ENCODE results near the gene AKNAD1.
A peak's percentile ranks its signal among the peaks of the same experiment; 100 is the strongest.
"Not testable (repeated sequence)": the region's sequence is repeated elsewhere in the genome, so short reads cannot be mapped to it uniquely, and the experiment has no call there.

The AKNAD1 gene, protein sequence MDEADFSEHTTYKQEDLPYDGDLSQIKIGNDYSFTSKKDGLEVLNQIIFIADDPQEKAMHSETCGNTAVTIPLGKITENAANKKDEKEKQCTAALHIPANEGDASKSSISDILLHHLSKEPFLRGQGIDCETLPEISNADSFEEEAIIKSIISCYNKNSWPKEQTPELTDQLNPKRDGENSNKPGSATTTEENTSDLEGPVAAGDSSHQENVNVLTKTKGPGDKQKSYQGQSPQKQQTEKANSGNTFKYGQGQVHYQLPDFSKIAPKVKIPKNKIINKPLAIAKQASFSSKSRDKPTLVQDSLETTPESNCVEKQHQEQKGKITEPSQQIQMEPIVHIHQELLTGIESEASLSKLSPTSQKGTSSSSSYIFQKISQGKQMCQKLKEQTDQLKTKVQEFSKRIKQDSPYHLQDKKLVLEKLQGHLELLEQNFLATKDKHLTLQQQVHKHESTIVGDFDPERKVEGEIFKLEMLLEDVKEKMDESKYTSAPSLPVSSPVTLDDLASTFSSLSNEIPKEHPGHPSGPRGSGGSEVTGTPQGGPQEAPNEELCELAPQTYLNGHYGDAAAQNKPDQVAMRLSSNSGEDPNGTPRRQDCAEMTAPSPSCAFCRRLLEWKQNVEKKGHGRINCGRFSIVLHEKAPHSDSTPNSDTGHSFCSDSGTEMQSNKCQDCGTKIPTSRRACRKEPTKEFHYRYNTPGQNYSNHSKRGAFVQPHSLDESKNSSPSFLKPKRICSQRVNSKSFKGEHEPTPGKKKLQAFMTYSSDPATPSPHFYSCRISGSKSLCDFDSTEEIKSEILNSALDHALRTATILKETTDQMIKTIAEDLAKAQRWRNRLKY

DNA sequence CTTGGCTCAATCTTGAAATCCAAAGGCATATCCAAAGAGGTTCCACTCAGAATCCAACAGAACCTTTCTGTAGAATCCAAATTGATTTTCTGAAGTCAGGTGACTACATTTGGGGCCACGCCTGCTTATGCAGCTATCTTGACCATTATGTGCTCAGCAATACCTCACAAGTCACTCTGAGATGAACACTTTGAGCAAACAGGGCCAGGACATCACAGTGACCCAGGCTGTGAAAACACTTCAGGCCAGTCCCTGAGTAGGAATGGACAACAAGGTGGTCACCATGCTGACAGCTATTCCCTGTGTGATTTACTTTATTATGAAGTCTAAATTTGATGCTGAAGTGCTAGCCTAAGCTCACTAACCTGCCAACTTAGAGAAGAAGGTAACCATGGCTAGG is at the start of gene AKNAD1:
AKNAD1 (minus strand) TSS at position 101 of the 400 bp plus-strand sequence. CDS start 4,430 bp downstream, outside the sequence.
- no peak for DNase-seq

DNA sequence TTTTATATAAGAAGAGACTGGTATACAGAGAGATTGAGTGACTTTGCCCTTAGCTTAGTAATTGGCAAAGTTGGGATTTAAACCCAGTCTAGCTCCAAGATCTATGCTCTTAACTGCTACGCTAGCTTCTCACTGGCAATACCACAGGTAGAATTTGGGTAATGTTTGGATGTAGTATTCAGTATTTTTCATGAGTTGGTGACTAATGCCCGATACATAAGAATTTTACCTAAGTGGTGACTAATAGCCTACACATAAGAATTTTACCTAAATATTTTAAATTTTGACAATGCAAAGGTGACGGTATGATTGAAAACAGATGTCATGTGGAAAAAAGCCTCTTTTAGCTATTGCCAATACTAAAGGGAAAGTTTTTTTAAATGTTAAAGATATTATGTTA is 44.2 kb upstream of the AKNAD1 start:
- no peak for DNase-seq

DNA sequence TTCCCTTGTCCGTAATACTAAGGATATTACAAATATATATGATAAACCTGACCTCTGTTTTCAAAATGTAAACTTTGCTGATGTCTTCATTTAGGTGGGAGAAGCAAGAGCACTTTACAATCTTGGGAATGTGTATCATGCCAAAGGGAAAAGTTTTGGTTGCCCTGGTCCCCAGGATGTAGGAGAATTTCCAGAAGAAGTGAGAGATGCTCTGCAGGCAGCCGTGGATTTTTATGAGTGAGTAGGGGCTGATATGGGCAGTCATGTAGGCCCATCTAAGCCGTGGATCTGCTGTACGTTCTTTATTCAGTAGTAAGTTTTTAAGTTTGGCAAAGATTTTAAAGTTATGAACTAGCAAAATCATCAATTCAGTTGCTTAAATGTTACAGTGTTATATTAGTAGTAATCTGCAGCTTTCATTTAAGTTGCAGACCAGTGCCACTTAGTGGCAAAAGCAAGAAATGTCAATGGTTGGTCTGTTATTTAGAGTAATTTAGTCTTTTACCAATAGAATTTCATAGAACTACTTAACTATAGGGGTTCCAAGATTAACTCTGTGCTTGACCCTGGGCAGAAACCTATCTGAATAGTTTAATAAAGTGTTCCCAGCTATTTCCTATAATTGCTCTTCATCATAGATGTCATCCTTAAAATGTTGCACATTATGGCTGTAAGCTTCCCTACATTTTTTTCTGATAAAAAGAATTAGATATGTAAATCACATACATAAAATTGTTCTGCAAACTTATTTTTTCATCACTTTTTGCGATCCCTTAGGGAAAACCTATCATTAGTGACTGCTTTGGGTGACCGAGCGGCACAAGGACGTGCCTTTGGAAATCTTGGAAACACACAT is 41.2 kb upstream of the AKNAD1 start:
- DNase-seq = peak; percentile 31

DNA sequence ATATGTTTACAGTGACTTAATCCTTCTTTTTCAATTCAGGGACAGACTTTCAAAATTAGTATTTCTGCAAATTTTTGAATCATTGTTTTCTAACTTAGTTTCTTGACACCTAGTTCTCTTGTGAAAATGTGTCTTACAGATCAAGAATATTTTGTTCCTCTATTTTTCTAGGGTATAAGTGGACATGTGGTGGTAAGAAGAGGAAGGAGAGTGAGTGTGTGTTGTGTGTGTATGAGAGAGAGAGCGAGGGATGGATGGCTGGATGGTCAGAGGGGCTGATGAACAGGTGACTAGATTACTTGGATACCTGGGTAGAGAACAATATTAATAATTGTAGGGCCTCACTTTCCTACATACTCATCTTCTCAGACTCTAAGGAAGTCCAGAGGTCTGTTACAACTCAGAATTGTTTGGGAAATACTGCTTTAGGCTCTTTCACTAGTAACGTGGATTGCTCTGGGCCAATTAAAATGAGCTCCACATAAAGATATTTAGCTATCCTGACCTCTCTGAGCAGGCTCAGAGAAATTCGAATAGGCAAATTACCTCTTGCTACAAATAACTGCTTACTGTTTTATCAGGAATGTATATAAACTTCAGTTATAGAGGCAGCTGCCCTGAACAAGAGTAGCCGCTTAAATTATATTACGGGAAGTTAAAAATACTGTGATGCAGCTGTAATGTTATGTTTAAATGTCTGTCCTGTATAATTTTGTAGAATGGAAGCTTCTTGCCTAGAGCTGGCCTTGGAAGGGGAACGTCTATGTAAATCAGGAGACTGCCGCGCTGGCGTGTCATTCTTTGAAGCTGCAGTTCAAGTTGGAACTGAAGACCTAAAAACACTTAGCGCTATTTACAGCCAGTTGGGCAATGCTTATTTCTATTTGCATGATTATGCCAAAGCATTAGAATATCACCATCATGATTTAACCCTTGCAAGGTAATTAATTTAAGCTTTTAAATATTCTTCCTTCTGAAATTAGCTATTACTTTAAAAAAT is 39.6 kb upstream of the AKNAD1 start:
- no peak for DNase-seq

DNA sequence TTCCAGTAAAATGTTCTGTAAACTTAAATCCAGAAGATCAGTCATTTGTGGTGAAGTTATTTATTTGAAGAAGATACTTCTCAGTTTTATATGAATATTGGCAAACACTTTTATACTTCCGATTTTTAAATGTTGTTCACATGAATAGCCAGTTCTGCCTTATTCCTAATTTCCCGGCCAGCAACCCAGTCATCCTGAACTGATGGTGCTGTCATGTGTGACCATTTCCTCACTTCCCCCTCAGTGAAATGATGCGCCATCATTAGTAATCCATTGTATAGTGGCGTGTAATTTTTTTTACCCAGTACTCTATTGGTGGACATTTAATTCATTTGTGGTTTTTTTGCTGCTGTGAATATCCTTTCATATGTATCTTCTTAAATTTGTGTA is 36.2 kb upstream of the AKNAD1 start:
- DNase-seq = no peak

DNA sequence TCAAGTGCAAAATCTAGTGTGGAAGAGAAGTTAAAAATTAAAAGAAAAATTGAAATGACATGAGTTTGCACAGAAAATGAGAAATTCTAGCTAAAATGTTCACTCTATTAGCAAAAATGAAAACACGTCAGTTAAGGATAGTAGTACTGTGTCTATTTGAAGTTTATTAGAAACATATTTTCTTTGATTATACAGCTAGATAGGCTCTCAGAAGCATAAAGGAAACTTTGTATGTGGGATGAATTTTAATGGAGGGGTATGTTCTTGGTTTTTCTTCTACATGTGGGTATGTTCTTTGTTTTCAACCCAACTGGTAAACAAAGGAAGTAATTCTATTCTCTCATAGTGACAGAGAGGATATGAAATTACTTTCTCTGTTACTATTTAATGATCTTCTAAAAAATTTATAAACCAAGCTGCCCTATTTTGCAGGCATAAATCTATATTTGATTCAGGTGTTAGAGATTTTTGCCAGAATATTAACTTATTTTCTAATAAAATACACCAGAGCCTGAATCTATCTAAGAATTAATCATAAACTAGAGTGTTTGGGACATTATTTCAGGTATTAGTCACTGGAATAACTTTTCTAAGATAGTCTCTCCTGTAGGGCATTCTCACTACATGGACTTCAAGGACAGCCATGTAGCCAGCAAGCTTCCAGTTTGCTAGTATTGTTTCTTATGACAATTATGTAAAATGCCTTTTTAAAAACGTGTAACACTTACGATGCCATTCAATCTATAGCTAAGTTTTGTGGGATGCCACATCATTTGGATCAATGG is 35.7 kb upstream of the AKNAD1 start:
- DNase-seq = no peak

DNA sequence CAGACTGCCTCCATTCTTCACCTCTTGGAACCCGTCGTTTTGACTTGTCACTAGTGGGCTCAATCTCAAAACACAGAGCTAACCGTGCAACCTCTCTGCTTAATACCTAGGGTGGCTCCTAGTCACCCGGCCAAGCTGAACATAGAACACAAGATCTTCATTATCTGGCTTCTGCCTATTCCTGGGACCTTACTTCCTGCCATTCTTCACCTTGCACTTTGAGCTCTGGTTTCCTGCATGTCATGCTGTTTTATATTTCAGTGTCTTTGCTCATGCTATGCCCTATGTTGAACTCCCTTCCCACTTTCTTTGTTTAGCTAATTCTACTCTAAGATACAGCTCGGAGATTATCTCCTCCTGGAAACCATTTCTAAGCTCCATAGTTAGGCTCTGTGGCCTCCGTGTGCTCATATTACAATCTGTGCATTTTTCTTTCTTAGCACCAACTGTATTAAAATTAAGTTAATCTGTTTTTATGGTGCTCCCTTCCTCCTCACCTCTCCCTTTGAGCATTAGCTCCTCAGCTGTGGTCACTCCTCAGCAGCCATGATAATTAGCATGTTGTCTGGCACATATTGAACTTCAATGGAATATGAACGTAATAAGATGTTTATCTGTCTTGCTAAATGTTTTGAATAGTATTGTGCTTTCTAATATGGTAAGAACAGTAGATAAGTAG is 33.0 kb upstream of the AKNAD1 start:
- no peak for DNase-seq

DNA sequence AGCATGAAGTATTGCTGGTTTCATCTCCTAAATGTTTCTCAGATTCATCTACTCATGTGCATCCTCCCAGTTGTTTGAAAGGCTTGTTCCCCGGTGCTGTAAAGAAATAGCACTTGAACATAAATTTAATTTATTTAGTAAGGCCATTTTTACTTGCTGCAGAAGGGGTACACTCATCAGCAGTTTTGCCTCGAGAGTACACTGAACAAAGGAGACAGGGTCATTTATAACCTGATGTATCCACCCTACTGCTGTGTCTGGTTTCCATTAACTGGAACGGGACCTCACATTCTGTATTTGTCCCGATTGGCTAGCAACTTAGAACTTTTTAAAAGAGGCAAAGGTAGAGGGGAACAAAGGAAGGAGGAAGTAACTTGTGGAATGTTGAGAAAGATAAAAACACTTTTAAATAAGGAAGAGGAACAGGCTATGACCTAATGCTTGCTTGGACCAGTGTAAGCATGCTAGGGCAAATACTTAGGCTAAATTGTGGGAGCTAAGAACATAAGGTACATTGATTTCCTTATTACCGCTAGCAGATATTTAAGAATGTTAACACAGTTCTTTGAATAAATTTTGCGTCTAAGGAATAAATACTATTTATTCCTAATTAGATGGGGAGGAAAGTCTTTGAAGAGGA is 32.2 kb upstream of the AKNAD1 start:
- not testable (repeated sequence) for DNase-seq

DNA sequence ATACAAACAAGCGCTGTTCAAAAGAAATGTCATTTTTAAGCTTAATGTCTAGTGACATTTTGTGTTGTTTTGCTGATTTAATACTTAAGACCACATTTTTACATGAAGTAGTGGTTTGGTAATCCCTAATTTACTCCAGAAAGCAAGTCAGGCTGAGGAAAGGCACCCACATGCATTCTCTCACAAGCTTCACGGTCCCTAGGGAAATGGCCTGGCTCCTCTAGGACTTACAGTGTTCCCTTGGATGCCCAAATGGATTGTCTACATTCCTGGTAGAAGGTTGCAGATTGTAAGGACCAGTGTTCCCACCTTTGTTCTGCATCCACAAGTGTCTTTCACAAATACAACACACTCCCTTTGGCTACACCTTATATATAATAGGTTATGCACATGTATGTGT is 29.4 kb upstream of the AKNAD1 start:
- DNase-seq = no peak

DNA sequence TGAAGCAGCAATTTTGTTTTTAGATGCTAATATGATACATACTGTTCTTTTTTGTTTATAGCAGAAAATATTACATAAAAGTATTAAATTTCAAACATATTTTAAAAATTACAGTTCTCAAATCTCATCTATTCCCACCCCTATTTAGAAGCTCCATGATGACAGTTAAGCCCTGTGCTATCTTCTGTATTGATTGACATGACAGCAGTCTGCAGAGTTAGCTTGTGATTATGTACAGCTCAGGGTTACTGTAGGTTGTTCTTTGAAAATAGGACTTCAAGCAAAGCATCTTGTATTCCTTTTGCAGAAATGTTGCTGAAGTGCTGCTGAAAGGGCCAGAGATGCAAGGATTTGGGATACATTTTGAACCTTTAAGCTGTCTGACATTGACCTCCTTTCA is 28.1 kb upstream of the AKNAD1 start:
- DNase-seq = no peak

DNA sequence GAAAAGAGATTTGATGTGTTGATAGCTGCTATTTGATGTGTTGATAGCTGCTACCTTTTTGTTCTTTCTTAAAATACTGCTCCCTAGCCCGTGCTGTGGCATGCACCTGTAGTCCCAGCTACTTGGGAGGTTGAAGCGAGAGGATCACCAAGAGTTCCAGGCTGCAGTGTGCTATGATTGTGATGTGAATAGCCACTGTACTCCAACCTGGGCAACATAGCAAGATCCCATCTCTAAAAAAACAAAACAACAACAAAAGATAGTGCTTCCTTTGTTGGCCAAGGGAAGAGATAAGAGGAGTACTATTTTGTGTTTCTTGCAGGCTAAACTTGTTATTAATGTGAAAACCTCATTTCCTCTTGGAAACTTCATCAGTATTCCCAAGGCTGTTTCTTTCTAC is 25.9 kb upstream of the AKNAD1 start:
- DNase-seq = no peak

DNA sequence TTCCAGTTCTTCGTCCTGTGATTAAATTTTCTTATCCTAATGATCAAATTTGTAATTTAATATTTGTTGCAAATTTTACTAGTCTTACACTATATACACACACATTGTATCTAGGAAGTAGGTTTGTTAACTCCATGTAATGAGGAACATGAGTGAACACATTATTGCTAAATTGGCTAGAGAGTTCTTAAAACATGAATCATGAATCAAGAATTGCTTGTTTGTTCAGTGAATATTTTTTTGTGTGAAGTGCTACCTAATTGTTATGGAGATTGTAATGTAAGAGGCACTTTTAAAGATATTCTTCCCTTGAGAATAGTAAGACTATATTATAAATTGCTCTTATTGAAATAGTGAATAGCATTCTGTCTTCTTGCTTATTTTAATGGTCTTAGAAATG is 24.5 kb upstream of the AKNAD1 start:
- no peak for DNase-seq

DNA sequence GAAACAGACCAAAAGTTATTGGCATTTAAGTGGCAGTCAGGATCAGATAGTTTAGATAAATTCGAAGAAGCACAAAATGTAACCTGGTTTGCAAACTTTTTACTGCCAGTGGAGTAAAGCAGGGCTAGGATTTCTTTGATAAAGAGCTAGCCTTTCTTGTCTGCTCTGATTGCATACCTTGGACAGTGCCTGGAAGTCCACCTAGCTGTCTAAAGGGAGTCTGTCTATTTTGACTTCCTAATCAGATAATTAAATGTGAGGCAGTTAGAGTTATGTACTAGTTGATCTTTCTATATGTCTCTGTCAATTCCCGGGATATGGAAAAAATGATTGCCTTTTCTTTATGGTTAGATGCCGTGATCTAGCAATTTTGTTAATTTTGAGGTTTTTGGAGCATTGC is 24.0 kb upstream of the AKNAD1 start:
- DNase-seq = no peak

DNA sequence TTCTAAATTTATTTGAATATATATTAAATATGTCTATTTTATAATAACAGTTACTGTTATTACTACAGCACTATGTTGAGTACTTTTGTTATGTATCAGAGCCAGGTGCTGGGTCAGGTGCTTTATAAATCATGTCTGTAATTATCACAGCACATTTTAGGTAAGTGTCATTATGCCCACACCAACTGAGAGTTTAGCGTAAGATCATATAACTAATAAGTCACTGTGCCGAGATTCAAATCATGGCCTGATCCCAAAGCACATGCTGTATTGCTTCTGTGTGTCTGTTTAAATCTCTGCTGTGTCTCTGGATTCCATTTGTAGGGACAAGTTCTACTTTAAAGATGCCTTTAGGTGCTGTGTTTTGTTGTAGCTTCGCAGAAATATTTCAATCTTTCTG is 21.8 kb upstream of the AKNAD1 start:
- DNase-seq = peak; percentile 8

DNA sequence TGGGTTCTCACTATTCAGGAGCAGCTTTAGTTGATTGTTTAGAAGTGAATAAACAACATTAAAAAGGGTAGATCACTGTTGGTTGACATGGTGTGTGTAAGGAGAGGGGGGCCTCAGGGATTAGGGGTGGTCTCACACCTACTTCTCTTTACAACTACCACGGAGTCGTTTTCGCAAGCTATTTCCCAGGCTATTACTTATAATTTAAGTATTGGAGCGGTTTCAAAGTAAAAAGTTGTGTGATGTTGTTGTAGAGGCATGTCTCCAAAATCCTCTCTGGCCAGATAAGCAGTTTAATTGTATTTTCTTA is 21.2 kb upstream of the AKNAD1 start:
- DNase-seq = no peak

DNA sequence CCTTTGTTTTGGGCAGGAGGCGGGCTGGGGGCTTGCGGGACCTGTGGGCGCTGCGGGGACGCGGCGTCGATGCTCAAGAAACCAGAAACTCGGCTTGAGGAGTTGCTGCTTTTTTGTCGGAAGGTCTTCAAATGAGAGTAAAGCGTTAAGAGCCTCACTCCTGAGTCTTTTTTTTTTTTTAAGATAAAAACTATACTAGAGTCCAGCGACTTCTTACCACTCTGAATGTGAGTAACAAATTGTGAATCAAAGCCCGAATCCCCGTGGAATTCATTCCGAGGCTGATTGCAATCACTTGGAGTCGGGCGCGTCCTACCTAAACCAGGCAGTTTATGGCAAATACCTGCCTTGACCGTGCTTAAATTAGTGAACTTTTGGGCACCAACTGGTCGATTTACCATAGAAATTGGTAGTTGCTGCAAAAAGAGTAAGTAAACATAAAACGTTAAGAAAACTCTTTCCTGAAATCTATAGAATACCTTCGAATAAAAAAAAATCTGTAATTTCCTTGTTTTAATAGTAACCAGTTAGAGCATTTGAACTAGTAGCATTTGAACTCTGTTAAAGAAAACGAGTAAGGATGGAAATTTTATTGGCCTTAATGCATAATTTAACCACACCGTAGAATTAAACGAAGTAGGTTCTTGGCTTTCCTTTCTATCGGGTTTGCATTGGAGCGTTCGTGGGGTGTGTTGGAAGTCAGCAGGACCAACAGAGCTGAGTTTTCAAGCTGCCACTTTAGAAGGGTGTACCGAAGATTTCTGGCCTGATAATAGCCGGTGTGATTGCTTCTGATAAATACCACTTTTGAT is 20.7 kb upstream of the AKNAD1 start:
- peak; percentile 35 for DNase-seq

DNA sequence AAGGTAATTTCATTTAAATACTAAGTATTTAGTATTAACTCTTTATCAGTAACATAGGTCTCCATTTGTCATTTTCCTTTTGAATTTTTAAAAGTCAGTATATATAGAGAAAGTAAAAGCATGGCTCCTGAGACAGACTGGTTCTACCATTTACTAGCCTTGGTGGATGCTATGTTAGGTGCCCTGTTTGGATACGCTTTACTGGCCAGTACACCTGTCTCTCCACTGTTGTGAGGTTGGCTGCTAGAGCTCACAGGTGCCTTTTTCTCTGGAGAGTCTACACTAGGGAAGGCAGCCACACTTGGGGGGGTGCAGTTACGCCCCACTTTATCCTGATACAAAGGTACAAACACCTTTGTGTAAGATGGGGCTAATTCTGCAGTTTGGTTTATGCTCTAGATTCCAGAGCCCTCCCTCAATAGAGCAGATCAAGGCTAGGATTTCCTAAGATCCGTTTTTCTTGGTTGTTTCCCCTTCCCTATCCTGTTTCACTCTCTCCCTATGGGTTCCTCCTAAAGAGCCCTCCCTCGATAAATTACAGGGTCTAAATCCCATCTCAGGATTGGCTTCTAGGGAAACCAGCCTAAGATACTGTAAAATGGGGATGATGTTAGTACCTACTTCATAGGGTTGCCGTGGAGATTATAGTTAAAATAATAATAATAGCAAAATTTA is 14.3 kb upstream of the AKNAD1 start:
- no peak for DNase-seq

DNA sequence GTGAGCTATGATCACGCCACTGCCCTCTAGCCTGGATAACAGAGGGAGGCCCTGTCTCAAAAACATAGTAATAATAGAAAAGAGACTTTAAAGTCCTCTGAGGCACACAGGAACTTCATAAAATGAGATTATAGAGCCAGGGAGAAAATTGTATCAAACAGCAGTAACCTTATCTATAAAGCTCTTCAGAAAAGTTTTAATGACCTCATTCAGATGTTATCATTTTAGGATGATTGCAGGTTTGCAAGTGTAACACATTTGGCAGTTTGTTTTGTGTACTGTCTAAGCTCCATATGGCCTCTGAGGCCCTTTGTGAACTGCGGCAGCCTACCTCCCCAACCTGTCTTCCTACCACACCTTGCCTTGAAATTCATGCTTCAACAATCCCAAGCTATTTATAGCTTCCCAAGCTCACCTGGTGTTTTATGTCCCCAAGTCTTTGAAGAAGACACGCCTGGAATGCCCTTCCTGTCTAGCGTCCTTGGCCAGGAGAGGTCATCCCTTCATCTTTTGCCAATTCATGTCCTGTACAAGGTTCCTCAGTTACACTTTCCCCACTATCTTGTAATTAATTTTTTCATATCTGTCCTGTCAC is 8.5 kb upstream of the AKNAD1 start:
- DNase-seq = no peak

All from NCI-H748 treated with DMSO at 0.1 percent for 48 hours (cell line).